KG1 (cell line): Measurements from ENCODE around the gene FRRS1.

Experiments used
- DNase-seq: peaks from one replicate; lab custom pipeline; 2025; lab: John Stamatoyannopoulos, UW

FRRS1 gene, protein sequence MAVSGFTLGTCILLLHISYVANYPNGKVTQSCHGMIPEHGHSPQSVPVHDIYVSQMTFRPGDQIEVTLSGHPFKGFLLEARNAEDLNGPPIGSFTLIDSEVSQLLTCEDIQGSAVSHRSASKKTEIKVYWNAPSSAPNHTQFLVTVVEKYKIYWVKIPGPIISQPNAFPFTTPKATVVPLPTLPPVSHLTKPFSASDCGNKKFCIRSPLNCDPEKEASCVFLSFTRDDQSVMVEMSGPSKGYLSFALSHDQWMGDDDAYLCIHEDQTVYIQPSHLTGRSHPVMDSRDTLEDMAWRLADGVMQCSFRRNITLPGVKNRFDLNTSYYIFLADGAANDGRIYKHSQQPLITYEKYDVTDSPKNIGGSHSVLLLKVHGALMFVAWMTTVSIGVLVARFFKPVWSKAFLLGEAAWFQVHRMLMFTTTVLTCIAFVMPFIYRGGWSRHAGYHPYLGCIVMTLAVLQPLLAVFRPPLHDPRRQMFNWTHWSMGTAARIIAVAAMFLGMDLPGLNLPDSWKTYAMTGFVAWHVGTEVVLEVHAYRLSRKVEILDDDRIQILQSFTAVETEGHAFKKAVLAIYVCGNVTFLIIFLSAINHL

DNA sequence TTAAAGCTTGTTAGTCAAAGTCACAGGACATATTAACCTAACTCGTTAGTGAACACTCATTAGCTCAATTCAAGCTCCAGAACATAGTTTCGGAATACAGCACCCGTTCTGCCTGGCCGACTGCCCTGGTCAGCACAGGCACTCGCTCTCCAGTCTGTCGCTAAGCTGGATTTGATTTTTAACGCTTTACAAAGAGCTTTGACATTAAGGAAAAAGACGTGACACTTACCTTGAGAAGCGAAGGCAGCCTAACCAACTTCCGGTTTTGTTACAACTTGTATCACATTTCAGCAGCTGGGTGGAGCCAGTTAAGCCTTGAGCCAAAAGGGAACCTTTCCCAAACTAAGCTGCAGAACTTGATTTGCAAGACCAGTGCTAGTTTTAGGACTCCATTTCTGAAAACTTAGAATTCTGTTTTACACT lies at the start of gene FRRS1:
FRRS1 (minus strand) TSS at position 258 of the 423 bp plus-strand sequence. CDS start 17,867 bp downstream, outside the sequence.
- peak; percentile 65 for DNase-seq

DNA sequence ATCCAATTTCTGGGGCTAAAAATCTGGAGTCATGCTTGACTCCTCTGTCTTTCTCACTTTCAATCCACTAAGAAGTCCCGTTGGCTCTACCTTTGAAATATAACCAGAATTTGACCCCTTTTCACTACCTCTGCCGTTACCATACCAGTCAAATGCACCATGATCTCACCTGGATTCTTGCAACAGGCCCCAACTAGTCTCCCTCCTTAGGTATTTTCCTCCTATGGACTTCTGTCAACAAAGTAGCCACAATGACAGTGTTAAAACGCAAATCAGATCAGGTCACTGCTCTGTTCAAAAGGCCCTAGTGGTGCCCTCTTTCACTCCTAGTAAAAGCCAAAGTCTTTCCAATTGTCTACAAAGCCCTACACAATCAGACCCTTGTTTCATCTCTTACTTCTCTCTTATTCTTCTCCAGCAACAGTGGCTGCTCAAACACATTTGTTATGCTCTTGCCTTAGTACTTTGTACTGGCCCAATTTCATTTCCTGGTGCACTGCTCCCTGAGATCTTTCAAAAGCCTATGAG lies 48.0 kb upstream of the FRRS1 start:
- no peak for DNase-seq

DNA sequence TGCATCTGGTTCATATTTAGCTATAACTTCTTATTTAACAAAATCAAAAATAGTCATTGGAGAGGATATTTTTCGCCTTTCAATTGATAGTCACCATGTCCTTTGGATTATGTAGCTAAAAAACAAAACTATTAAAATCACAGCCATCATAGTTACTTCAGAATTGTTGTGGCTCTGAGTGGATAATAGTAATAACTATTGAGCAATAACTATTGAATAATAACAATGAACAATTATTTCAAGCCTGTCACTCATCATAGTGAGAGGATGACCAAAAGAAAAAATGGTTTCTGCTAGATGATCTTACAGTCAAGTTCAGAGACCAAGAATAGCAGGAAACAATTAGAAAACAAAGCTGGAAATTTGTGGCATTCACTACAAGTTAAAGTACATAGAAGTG lies 45.3 kb upstream of the FRRS1 start:
- no peak for DNase-seq

DNA sequence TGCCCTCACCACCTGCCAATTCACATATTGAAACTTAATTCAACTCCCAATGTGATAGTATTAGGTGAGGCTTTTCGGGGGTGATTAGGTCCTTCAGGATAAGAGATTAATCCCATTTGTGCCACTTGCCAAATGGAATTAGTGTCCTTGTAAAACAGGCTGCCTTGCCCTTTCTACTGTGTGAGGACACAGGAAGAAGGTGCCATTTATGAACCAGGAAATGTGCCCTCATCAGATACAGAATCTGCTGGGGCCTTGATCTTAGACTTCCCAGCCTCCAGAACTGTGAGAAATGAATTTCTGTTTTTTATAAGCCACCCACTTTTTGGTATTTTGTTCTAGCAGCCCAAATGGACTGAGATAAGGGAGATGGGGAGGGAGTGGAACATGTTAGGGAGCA lies 44.6 kb upstream of the FRRS1 start:
- no peak for DNase-seq

DNA sequence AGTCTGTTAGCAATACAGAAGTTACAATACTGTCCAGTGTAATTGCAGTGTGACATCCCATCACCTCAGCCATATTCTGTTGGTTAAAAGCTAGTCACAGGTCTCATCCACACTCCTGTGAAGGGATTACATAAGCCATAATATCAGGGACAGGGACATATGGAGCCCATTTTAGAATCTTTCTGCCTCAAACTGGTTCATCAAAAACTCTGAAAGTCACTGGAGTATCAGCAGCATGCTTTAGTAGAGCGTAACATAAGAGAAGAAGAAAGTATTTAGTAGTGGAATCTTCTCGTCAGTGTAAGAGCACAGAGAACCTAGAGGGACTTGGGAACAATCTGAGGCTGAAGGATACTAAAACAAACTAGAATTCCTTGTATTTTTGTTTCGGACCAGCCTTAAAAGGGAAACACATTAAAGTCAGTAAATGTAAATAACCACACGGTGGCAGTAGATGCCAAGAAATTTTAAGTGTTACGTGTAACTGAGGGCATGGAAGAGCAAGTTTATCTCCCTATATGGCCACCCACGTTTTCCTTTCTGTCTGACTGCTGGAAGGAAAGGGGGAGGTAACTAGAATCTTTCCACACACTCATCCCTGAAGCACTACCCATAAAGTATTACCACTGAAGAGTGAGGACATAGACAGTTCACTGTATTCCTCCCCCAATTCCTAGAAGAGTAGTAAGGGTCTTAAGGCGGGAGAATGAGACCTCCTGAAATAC lies 42.1 kb upstream of the FRRS1 start:
- DNase-seq = peak; percentile 80

DNA sequence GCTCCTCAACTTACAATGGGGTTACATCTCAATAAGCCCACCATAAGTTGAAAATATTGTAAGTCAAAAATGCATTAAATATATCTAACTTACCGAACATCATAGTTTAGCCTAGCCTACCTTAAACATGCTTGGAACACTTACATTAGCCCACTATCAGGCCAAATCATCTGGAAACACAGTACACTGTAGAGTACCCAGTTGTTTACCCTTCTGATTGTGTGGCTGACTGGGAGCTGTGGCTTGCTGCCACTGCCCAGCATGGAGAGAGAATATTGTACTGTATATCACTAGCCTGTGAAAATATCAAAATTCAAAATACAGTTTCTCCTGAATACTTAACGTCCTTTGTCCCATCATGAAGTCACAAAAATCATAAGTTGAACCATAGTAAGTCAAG lies 40.4 kb upstream of the FRRS1 start:
- DNase-seq = no peak

DNA sequence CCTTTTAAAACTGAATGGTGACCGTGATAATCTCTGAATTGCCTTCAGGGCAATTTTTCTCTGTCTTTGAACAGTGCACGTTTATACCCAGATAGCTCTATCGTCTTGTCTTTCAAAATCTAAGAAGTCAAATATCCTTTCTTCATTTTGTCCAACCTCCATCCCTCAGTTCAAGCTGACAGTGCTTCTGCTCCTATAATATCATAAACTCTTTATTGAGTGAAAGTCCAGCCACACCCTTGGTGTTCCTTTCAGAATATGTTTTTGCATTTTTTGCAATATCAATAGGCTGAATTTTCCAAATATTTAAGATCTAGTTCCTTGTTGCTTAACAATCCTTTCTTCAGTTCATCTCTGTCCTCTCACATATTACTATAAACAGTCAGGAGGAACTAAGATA lies 35.1 kb upstream of the FRRS1 start:
- no peak for DNase-seq

DNA sequence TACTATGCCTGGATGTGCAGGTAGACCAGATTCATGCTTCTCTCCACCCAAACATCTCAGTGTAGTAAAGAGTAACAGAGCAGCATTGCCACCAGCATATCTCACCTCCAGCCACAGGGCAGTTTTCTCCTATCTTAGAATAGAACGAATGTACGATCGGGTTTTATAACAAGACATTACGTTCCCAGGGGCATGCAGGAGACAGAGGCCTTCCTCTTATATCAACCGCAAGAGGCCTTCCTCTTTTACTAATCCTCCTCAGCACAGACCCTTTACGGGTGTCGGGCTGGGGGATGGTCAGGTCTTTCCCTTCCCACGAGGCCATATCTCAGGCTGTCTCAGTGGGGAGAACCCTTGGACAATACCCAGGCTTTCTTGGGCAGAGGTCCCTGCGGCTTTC lies 27.4 kb upstream of the FRRS1 start:
- peak; percentile 36 for DNase-seq

DNA sequence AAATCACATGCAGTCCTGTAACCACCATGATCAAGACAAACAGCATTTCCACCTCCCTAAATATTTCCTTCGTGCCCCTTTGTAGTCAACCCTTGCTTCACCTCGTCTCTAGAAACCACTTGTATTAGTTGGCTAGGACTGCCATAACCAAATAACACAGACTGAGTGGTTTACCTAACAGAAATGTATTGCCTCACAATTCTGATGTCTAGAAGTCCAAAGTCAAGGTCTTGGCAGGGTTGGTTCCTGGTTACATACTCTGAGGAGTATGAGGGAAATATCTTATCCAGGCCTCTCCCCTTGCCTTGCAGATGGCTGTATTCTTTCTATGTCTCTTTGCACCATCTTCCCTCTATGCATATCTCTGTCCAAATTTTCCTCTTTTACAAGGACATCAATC lies 23.3 kb upstream of the FRRS1 start:
- no peak for DNase-seq

DNA sequence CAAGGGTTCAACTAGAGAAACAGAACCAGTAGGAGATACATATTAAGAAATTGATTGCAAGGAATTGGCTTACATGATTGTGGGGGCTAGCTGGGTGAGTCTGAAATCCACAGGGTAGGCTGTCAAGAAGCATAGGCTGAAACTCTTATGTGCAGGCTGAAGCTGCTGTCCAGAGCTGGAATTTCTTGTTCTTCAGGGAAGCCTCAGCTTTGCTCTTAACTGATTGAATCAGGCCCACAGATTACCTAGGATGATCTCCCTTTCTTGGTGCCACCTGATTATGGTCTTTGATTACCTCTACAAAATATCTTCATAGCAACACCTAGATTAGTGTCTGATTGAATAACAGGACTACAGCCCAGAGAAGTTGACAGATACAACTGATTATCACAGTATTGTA lies 22.5 kb upstream of the FRRS1 start:
- no peak for DNase-seq

DNA sequence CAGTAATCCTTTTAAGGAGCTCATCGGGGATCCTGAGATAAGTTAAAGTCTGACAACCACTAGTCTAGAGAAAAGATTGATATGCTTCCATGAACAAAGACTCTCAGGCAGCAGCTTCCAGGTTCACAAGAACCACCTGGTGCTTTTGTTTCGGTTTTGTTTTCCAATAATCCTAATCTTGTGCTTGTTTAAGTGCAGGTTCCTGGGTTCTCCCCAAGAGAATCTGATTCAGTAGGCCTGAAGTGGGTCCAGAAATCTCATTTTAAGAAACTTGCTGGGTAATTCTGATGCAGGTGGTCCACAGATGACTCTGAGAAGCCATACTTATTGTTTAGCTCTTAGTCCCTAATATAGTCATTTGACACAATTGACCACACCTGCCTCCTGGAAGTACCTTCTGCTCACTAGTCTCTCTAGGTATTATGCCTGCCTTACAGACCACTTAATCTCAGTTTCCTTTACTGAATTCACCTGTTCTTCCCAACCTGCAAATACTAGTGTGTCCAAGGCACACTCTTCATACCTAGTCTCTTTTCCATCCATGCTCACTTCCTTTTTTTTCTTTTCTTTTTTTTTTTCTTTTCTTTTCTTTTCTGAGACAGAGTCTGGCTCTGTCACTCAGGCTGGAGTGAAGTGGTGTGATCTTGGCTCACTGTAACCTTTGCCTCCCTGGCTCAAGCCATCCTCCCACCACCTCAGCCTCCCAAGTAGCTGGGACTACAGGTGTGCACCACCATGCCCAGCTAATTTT lies 20.5 kb upstream of the FRRS1 start:
- DNase-seq = no peak

DNA sequence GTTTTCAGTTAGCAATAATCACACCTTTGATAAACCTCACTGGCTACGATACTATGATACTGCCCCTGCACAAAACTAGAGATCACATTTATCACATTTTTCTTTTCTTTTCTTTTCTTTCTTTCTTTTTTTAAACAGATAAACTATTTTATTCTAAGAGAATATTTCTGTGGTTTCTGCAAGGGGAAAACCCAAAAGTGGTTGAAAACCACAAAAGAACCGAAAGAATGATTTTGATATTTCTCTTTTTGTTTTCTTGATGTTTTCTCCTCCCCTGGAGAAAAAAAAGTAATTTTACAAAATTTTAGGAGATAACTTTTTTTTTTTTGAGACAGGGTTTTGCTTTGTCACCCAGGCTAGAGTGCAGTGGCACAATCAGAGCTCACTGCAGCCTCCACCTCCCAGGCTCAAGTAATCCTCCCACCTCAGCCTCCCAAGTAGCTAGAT lies 18.4 kb upstream of the FRRS1 start:
- no peak for DNase-seq

DNA sequence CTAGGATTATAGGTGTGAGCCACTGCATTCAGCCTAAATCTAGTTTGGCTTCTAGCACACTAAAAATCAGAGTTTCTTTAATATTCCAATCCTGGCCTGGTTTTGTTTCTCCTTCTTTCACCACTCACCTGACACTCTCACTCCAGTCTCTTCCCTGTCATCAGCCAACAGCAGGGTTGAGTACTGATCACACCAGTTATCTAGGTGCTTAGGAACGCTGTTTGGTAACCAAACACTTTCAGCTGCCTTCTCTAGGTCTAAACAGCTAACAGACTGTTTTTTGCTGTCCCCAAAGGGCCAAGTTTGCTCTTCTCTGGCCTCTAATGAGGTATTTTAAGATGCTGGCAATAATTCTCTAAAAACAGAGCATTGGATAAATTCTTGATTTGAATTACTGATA lies 17.7 kb upstream of the FRRS1 start:
- no peak for DNase-seq

DNA sequence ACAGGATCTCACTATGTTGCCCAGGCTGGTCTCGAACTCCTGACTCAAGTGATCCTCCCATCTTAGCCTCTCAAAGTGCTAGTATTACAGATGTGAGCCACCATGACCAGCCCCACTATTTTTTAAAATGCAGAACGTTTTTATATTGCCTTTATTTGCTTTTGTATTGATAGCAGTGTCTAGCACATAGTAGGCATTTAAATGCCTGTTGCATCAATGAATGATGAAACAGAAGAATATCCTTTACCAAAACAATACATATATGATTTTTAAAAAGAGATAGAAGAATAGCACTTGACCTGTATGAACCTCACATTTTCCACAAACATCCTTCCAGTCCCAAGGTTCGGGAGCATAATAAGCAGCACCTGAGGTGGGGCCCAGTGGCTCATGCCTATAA lies 16.5 kb upstream of the FRRS1 start:
- no peak for DNase-seq

DNA sequence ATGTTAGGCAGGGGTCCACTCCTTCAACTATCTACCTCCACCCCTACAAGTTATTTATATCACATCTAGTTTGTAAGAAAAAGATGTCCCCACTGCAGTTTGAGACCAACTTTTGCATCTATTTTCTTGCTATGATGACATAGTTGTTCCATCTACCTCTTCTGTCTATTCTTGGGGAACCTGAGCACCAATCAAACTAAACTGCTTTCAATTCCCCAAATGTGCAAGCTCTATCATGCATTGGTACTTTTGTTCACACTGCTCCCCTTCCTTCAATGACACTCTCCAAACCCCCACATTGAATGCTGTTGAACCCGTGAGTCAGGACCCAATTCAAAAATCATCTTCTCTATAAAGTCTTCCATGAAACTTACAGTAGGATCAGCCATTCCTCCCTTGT lies 16.0 kb upstream of the FRRS1 start:
- DNase-seq = no peak

DNA sequence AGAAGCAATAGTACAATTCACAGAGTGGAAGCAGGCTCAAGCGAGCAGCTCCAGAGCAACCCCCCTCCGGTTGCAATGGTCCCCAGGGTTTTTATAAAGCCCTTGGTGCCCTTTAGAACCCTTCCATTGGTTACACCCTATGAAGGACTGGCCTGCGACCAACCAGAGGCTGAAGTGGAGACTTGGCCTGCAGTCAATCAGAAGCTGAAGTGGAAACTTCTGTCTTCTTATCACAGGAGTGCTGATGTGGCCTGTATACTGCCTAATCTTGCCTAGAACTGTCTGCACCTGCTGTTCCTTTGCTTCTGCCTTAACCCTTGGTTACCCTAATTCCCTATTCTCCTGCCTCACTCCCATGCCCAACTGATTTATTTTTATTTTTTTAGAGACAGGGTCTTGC lies 15.4 kb upstream of the FRRS1 start:
- DNase-seq = no peak

DNA sequence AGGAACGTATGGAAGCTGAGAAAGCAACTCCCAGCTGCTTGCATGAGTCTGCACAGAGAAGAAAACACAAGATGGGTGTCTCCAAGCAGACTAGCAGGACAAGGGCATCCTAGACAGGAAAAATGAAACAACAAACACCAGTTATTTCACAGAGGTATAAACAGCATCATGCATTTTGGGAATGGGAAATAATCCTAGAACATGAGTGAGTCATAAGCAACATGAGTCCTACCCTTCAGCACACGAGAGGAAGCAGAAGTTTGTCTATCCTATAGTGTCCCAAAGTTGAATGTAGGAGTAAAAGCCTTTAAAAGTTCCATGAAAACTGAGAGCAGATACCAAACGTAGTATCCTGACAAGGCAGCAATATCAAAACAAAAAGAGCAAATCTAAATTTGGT lies 11.3 kb upstream of the FRRS1 start:
- DNase-seq = no peak

DNA sequence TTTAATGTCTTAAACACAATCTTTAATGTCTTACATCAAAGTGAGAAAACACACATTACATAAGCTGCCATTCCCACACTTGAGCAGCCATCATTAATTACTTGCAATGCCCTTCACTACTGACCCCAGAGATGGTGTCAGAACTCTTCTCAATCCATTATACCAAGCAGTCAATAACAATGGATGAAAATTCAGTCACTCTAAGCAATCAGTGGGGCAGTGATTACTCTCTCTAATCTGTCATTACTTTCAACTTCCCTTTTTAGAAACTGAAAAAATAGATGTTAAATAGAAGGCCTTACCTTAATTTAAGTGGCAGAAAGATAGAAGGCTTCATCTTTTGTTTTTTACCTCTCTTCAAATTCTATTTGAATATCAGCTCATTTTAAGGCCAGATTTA lies 9.7 kb upstream of the FRRS1 start:
- DNase-seq = no peak

DNA sequence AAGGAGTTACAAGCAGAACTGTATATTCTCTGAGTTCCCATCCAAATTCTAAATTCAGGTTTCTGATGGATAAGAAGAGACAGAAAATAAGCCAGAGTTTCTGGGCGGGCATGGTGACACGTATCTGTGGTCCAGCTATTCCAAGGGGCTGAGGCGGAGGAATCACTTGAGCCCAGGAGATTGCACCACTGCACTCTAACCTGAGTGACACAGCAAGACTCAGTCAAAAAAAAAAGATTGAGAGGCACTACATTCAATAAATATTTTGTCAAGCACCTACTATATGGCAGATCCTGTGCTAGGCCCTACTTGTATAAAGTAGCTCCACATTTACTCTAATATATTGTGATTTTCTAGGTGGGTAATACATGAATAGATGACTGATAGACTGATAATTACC lies 6.4 kb upstream of the FRRS1 start:
- no peak for DNase-seq

DNA sequence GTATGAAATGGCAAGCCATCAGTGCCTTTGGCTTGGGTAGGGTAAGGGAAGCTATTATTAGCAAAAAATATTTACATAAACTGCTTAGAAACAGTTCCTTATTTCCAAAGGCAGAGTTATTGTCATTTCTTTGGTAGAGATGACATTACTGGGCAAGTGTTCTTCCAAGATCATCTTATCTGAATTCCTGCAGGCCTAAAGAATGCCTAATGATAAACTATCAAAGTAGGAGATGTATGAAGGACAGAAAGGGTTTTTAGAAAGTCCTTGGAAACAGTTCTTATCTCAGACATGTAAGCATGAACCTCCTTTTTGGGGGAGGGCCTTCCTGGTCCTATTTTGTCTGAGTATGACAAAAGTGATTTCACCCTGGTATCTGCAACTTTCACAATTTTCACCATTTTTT lies 5.1 kb upstream of the FRRS1 start:
- DNase-seq = no peak

DNA sequence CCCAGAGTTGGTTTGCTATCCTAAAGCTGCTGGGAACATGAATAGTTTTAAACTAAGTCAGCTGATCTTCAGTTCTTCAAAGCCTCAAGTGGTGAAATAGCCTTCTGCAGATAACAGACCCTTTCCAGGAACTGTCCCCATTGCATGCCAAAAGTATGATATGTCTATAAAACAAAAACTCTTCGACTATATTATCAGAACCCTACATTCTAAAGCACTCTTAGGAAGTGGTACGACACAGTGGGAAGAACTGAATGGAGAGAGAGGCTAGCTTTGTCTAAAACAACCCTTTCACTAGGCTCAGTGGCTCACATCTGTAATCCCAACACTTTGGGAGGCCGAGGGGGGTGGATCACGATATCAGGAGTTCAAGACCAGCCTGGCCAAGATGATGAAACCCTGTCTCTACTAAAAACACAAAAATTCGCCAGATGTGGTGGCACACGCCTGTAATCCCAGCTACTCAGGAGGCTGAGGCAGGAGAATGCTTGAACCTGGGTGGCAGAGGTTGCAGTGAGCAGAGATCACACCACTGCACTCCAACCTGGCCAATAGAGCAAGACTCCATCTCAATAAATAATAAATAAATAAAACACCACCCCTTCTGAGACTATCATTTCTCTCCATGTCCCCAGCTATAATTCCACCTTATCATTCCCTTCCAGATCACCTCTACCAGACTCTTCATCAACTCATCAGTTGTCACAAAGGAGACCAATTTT lies 2.2 kb upstream of the FRRS1 start:
- no peak for DNase-seq
